Kidney (tissue), 14 donors: Measurements from ENCODE around the gene NDC1. TPM values are rescaled to one million over a fixed set of nuclear protein-coding genes. Genes with fewer than 3 reads are reported as not detected.
A peak's percentile ranks its signal among the peaks of the same experiment; 100 is the strongest.

Experiments
- DNase-seq, 5 donors: peaks; one replicate each; pipeline ENCODE4 v3.0.0-alpha.2; 2013 to 2020
- FAIRE-seq: peaks from 2 replicates; lab custom pipeline; 2012; peaks lifted over from hg19 to GRCh38; lab: Jason Lieb, UNC
- H3K27ac ChIP-seq, 2 donors: one replicate each; pipeline ENCODE4 v1.7.0; 2013; ENCODE audit warnings: low read depth in 2 of 2, low read length in 2 of 2, inconsistent platforms in 1 of 2
- H3K27me3 ChIP-seq: one replicate; pipeline ENCODE4 v1.7.1; 2013; ENCODE audit warnings: low read length, inconsistent platforms; ENCODE audit not compliant: control insufficient read depth, insufficient read depth
- H3K36me3 ChIP-seq, 3 donors: one replicate each; pipeline versions ENCODE4 v1.7.0 to v1.7.1; 2013; ENCODE audit warnings: low read length in 3 of 3, control low read depth in 1 of 3, inconsistent platforms in 1 of 3; ENCODE audit not compliant: insufficient read depth in 3 of 3, control insufficient read depth in 2 of 3
- H3K4me1 ChIP-seq, 3 donors: one replicate each; pipeline versions ENCODE4 v1.7.0 to v1.7.1; 2013; ENCODE audit warnings: low read length in 3 of 3, inconsistent platforms in 1 of 3, low read depth in 1 of 3; ENCODE audit not compliant: control insufficient read depth in 2 of 3, insufficient read depth in 2 of 3
- H3K4me3 ChIP-seq, 3 donors: one replicate each; pipeline versions ENCODE4 v1.7.0 to v1.8.1; 2013; ENCODE audit warnings: low read length in 3 of 3, control low read depth in 1 of 3, inconsistent platforms in 1 of 3
- H3K9ac ChIP-seq, 3 donors: one replicate each; pipeline versions ENCODE4 v1.7.0 to v1.7.1; 2013; ENCODE audit warnings: low read length in 3 of 3, control low read depth in 1 of 3, inconsistent platforms in 1 of 3
- H3K9me3 ChIP-seq, 3 donors: one replicate each; pipeline versions ENCODE4 v1.7.0 to v1.7.1; 2013; ENCODE audit warnings: low read length in 3 of 3, control low read depth in 1 of 3, inconsistent platforms in 1 of 3; ENCODE audit not compliant: control insufficient read depth in 2 of 3, insufficient read depth in 1 of 3
- intact Hi-C: fragments of 100-400 bp; cut with DNase I; formaldehyde crosslinking; loops from one replicate; pipeline ENCODE4 v1.11.1; 2022
- polyA plus RNA-seq: library from polyadenylated mRNA; stranded (reverse); fragments of 350-450 nt; fragmentation: Illumina TruSeq; extraction: RNeasy Lipid Tissue Mini Kit (QIAGEN cat#74804); gene quantifications from one replicate; pipeline ENCODE4 v1.2.3, GENCODE V29; 2014; ENCODE audit warnings: low read depth, low replicate concordance; ENCODE audit not compliant: insufficient read depth
- total RNA-seq: library from RNA; stranded (reverse); fragmentation: NEBNext Ultra II Directional; extraction: Animal tissue kit (Norgen Biotek cat#: 25700); gene quantifications from one replicate; pipeline ENCODE4 v1.2.1, GENCODE V29; 2021
- TF ChIP-seq, protein P1 (sequence below): IDR thresholded peaks from 3 replicates; pipeline ENCODE4 v1.5.1; 2012; ENCODE audit warnings: mild to moderate bottlenecking, moderate library complexity, borderline replicate concordance; ENCODE audit not compliant: insufficient read depth; ENCODE audit errors: extremely low read depth
- donor health status: control.
- donor health status: control.
- donor health status: control.
- donor health status: control.
- donor health status: control.
- donor health status: DM: yes; HTN: yes; CAD: no.
- donor health status: Normal renal cell carcinoma (clear cell type).

The NDC1 gene
- total and polyA plus RNA-seq, 2 donors from 2014 or later = 5.6 to 8.5 TPM

DNA sequence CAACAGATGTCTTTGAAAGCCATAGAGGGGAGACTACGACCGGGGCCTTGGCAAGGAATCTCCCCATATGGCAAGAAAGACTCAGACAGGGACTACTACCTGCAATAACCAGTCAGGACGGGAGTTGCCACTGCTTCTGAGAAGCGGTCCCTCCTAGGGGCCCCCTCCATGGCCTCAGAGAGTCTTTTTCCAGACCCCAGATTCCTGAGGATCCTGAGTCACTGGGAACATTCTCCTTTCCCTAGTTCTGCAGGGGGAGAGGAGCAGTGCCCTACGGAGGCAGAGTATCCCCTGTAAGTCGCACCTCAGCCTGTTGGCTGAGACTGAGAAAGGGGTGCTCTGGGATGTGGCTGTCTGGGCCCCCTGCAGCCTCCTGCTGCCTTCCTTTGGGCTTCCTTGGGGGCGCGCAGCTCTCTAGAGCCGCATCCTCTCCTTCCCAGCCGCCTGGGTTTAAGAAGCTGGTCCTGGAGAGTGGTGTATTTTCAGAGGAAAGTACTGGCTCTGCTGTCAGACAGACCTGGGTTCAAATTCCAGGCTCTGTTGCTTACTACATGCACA is 107.0 kb downstream of the NDC1 start:
- Histone ChIP-seq H3K9me3 (no peaks in the 10 kb centered on the region), H3K4me3 (no peak overlapping the region), H3K27ac (peak overlapping the region; percentile 29 to 77), H3K27me3 (peaks cover under 1% of the 10 kb centered on the region), H3K36me3 (no peaks in the 10 kb centered on the region), H3K9ac (no peak overlapping the region), H3K4me1 (peaks cover 0 to 21% (median 14%) of the 10 kb centered on the region in 3 donors)
- TF ChIP-seq, protein P1, sequence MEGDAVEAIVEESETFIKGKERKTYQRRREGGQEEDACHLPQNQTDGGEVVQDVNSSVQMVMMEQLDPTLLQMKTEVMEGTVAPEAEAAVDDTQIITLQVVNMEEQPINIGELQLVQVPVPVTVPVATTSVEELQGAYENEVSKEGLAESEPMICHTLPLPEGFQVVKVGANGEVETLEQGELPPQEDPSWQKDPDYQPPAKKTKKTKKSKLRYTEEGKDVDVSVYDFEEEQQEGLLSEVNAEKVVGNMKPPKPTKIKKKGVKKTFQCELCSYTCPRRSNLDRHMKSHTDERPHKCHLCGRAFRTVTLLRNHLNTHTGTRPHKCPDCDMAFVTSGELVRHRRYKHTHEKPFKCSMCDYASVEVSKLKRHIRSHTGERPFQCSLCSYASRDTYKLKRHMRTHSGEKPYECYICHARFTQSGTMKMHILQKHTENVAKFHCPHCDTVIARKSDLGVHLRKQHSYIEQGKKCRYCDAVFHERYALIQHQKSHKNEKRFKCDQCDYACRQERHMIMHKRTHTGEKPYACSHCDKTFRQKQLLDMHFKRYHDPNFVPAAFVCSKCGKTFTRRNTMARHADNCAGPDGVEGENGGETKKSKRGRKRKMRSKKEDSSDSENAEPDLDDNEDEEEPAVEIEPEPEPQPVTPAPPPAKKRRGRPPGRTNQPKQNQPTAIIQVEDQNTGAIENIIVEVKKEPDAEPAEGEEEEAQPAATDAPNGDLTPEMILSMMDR = no peak
- intact Hi-C loops = no loop called here
- DNase-seq = no peak
- no peak for FAIRE-seq

DNA sequence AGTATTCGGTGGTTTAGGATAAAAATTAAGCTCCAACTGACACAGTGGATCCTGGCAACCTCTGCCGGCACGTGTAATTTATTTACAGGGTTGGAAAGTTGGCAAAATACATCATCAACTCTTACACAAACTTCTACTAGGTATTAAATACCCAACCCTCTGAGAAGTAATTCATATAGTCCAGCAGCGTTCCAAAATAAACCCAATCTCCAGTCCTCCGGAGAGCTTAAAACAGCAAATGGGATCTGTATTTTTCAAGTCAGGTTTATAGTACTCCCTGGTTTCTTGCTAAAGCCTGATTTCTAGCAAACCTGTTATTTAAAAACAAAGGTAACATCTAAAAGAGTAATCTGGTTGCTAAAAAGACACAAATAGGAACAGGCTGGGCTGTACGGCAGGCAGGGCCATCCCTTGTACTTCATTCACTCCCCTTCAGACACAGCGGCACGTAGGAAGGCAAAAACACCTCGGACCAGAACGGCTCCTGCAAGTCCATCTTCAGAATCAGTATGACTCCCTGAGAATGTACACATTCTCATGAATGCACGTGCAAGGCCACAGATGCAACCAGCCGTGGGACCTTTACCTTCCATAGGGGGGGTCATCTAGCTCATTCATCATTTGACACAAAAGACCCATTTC is 107.8 kb downstream of the NDC1 start:
- Histone ChIP-seq H3K27me3 (no peaks in the 10 kb centered on the region), H3K9me3 (no peaks in the 10 kb centered on the region), H3K36me3 (no peaks in the 10 kb centered on the region), H3K27ac (peak overlapping the region in 1 of 2 donors; percentile 77), H3K9ac (no peak overlapping the region), H3K4me3 (peak overlapping the region in 2 of 3 donors; percentile 38 to 39), H3K4me1 (peaks cover 0 to 21% (median 14%) of the 10 kb centered on the region in 3 donors)
- intact Hi-C loops = no loop called here
- FAIRE-seq (no peak), DNase-seq (no peak)
- TF ChIP-seq, protein P1 = no peak

DNA sequence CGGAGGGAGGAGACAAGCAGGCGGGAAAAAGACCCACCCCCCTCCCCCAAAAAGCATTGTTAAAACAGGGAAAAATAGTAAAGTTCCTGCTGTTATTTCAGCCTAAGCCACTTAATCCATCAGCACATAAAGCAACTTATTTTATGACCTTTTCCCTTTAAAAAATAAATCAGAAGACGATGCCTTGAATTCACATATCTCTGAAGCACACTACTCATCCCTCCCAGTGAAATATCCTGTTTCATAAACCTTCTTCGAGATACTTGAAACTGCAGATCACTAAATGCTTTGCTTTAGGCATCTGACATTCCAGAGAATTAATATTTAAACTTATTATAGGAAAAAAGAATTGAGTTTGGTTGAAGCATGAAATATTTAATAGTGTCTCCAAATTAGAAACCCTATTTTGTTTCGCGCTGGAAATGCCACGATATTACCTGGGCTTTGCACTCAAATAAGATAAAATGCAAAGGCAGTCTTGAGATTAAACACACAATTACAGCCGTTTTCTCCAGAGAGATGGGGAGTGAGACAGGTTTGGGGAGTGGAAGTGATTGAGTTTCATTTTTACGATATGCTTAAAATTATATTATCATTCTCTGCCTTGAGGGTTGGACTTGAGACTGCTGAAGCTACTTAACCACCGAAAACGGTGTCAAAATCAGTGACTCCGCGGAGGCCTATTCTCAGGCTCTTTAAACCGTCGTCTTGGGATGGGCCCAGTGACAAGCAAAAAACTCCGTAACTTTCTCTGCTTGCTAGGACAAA is 108.5 kb downstream of the NDC1 start:
- no peaks in the 10 kb centered on the region for H3K9me3 ChIP-seq
- no peaks in the 10 kb centered on the region for H3K27me3 ChIP-seq
- TF ChIP-seq, protein P1 = no peak
- no peak overlapping the region for H3K9ac ChIP-seq
- peaks cover 0 to 19% (median 14%) of the 10 kb centered on the region in 3 donors for H3K4me1 ChIP-seq
- peak overlapping the region in 2 of 3 donors; percentile 38 to 39 for H3K4me3 ChIP-seq
- peak overlapping the region in 1 of 2 donors; percentile 43 for H3K27ac ChIP-seq
- DNase-seq = no peak
- H3K36me3 ChIP-seq = no peaks in the 10 kb centered on the region
- no peak for FAIRE-seq
- intact Hi-C loops = no loop called here
